Adipose tissue (tissue), 3 donors: ENCODE data around the gene MAGOHB. TPM values are rescaled to one million over a fixed set of nuclear protein-coding genes. Genes with fewer than 3 reads are reported as not detected.

Experiments used
- H3K27ac ChIP-seq: one replicate; pipeline ENCODE4 v1.5.1; 2013; ENCODE audit warnings: low read depth, low read length
- WGBS, 3 donors: extraction: QIAGEN DNeasy Blood & Tissue Kit; methylation state at CpG; one replicate each; pipeline ENCODE4 v1.1.7; 2013; 5-methylcytosine and 5-hydroxymethylcytosine counted together
- polyA plus RNA-seq, 3 donors: library from polyadenylated mRNA; stranded (reverse); fragments of 200-250 nt; gene quantifications; one replicate each; pipeline ENCODE4 v1.2.3, GENCODE V29; 2013
- donor health status: healthy with polysubstance abuse.
- donor health status: Bipolar disorder and iron deficiency.
- donor health status: healthy.

The MAGOHB gene
- polyA plus RNA-seq, 3 donors: 6.8 to 18.7 (median 12.3) TPM

DNA sequence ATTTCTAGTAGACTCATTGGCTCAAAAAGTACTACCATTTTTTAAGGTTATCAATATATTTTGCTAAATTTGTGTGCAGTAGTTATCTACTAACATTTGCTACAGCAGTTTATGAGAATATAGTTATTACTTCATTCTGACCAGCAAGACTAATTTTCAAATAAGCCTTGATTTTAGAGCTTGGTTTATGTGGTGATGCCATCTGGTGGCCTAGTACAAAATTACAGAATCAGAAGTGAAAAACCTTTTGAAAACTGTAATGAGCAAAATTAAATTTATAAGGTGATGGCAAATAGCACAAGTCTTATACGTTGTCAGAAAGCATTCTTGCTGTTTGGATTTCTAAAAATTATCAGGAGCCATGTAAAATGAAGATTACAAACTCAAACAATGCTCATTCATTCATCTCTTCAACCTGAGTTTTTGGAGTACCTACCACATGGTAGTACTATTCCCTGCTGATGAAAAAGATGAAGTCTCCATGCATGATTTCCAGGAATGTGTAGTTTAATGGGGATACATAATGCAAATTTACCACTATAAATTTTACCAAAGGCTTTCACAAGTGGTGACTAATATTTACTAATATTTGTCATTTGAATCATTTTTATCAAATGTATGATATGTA is 51.0 kb downstream of the MAGOHB start:
- no peak overlapping the region for H3K27ac ChIP-seq
- 0% methylated on average over 1 of the region's 1 CpG for WGBS, 3 donors

DNA sequence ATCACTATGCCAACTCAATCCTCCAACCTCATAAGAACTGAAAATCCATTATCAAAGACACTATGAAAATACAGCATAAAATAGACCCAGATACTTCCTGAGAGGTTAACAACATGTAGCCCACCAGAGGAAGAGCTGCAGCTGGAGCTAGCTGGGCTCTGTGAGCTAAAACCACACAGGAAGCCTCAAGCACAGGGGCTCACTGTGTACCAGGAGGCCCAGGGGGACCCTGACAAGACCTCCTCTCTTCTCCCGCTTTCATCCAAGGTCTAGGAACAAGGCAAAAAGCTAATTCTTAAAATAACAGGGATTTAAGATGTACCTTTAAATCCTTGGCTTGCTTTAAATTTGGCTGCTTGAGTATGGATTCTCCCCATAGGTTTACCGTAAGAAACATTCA is 54.2 kb downstream of the MAGOHB start:
- WGBS, 3 donors: 52 to 86% (median 62%) methylated on average over 2 of the region's 2 CpGs
- no peak overlapping the region for H3K27ac ChIP-seq

DNA sequence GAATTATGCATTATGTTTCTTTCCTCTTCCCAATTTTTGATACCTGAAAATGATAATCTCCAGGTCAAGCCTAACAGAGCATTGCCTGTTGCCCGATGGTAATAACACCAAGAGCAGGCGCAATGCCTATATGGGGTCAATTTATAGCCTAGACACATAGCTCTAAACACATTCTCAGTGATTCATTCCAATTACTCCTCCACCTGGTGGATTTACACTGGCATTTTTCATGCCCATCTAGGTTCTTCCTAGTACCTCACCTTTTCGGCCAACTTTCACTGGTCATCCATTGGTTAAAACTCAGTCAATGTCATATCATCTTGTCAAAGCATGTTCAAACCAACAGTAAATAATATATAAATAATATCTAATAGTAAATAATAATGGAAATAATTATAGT is 54.6 kb downstream of the MAGOHB start:
- no peak overlapping the region for H3K27ac ChIP-seq
- WGBS, 3 donors: 88 to 94% (median 90%) methylated on average over 3 of the region's 3 CpGs

DNA sequence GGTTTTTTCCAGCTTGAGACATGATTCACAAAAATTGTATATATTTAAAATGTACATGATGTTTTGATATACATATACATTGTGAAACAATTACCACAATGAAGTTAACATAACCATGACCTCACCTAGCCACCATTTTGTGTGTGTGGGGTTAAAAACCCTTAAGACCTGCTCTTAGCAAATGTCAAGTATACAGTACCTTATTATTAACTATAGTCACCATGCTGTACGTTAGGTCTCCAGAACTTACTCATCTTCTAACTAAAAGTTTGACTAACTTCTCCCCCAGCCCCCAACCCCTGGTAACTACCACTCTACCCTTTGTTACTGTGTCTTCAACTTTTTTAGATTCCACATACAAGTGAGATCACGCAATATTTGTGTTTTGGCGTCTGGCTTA is 55.1 kb downstream of the MAGOHB start:
- no peak overlapping the region for H3K27ac ChIP-seq
- 84 to 86% (median 86%) methylated on average over 3 of the region's 3 CpGs for WGBS, 3 donors

DNA sequence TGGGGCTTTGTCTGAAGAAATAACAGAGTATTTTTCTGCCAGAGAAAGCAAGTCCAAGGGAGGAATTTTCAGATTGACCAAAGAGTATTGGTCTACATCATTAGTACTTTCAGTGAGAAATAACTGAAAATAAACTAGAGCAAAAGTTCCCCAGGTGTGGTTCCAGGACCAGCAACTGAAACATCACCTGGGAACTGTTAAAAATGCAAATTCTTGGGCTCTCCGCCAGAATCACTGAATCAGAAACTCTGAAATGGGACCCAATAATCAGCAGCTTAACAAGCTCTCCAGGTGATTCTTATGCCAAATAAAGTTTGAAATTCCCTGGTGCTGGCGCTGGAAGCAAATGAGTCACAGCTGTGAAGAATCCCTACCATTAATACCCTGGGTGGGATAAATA is 55.6 kb downstream of the MAGOHB start:
- 45 to 82% (median 75%) methylated on average over 2 of the region's 2 CpGs for WGBS, 3 donors
- no peak overlapping the region for H3K27ac ChIP-seq

DNA sequence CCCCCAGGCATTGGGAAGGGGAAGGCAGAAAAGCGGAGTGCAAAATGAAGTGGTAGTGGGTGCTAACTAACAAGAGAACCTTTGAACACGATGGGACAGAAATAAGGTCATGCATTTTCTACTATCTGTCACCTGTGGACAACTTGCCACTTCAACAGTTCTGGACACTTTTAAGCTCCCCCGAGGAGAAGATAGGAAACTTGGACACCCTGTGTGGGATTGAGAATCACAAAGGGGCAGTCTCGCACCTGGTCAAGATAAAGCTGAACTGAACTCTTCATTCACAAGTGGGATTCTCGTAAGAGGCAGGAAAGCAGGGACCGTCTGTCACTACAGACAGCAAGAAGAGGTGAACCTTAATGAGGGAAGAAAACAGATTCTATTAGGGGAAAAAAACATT is 56.1 kb downstream of the MAGOHB start:
- 58 to 76% (median 75%) methylated on average over 6 of the region's 6 CpGs for WGBS, 3 donors
- H3K27ac ChIP-seq: no peak overlapping the region

DNA sequence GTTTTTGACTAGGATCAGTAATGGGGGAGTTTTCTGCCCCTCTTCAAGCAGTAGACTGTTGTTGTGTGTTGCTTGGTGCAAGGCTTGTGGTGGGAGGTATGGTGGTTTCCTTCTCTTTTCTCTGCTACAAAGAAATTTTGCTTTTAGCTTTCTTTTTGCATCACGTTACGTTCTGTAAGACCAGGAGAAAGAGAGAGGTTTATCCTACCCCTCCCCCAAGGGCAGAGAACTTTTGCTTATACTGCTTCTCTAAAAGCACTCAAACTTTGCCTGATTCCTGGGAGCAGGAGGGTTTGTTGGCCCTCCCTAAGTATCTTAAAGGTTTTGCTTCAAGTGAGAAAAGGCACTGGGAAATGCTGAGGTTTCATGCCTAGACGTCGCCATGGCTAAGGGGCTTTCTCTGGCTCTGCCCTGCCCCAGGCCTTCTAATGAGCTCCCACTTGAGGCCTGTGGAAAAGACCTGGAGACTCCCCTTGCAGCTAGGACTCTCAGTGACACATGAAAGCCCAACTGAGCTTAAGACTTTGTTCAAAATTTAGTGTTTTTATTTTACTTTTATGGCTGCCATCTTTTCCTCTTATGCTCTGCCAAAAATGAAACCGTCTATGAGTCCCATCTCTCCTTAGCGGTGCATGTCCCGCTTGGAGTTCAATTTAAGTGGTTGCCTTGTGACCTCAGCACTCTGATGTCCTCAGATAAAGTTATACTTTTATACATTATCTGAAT is 58.5 kb downstream of the MAGOHB start:
- no peak overlapping the region for H3K27ac ChIP-seq
- WGBS, 3 donors: 78 to 85% (median 80%) methylated on average over 7 of the region's 7 CpGs

DNA sequence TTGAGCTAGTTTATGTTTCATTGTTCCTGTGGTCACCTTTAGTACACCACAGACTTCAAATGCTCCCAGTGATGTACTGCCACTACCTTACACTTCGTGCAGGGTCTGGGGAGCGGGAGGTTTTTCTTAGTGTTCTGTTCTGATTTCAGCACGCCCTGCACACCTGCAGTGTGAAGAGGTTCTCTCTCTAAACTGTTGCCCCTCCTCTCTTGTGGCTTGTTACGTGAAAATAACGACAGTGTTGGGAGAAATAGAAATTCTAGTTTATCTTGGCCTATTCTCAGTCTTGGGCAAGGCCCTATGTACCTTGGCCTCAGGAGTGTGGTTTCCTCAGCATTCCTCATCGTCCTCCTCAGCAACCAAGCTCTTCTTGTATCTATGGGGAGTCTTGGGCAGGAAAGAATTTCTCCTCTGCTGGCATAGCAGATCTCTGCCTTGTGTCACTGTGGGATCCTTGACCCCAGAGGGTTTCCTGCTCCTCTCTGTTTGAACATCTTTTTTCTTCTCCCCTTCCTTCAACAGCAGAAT is 59.1 kb downstream of the MAGOHB start:
- H3K27ac ChIP-seq: no peak overlapping the region
- 73 to 84% (median 79%) methylated on average over 6 of the region's 6 CpGs for WGBS, 3 donors

Other genes with a start within 250 kb of the MAGOHB start
- gene KLRK1, start 223.6 kb downstream of the MAGOHB start, polyA plus RNA-seq: 1 to 10 TPM in 2 of 3 donors, under 1 TPM in 1; 0.84 to 2.0 (median 1.6) TPM
- gene KLRC4, start 203.9 kb downstream of the MAGOHB start, polyA plus RNA-seq: under 1 TPM in 1 of 3 donors, not detected in 2; 0.18 TPM
- gene KLRC3, start 193.0 kb downstream of the MAGOHB start, polyA plus RNA-seq: under 1 TPM in 2 of 3 donors, not detected in 1; 0.17 to 0.27 TPM
- gene KLRC2, start 177.6 kb downstream of the MAGOHB start, polyA plus RNA-seq: under 1 TPM in 2 of 3 donors, not detected in 1; 0.06 to 0.30 TPM
- under 1 TPM in 2 of 3 donors, not detected in 1; 0.12 to 0.79 TPM for gene KLRC1, start 160.2 kb downstream of the MAGOHB start, polyA plus RNA-seq
- gene EIF2S3B, start 107.7 kb downstream of the MAGOHB start, polyA plus RNA-seq: under 1 TPM; 0.41 to 0.79 (median 0.51) TPM
- under 1 TPM in 2 of 3 donors, not detected in 1; 0.05 to 0.86 TPM for gene STYK1, start 60.4 kb upstream of the MAGOHB start, polyA plus RNA-seq
- gene YBX3, start 109.7 kb upstream of the MAGOHB start, polyA plus RNA-seq: 100 to 1,000 TPM; 398 to 461 (median 424) TPM
- gene TAS2R7, start 189.0 kb upstream of the MAGOHB start, polyA plus RNA-seq: not detected
- not detected for gene TAS2R8, start 193.7 kb upstream of the MAGOHB start, polyA plus RNA-seq
- under 1 TPM in 1 of 3 donors, not detected in 2; 0.90 TPM for gene TAS2R9, start 196.6 kb upstream of the MAGOHB start, polyA plus RNA-seq
- gene TAS2R10, start 212.7 kb upstream of the MAGOHB start, polyA plus RNA-seq: under 1 TPM in 1 of 3 donors, not detected in 2; 0.07 TPM
- gene PRR4, start 235.9 kb upstream of the MAGOHB start, polyA plus RNA-seq: 1 to 10 TPM in 2 of 3 donors, under 1 TPM in 1; 0.59 to 5.5 (median 1.0) TPM